D721Med (cell line): ENCODE measurements around the gene NUDT5.

Experiments
- DNase-seq: peaks from one replicate; pipeline ENCODE4 v3.0.0; 2011; ENCODE audit warnings: low spot score; ENCODE audit not compliant: insufficient read length
- FAIRE-seq: peaks from 2 replicates; lab custom pipeline; 2011; peaks lifted over from hg19 to GRCh38; lab: Jason Lieb, UNC
- CTCF ChIP-seq: IDR thresholded peaks from 2 replicates; pipeline ENCODE4 v1.5.1; 2012; ENCODE audit warnings: mild to moderate bottlenecking, control low read depth; ENCODE audit not compliant: insufficient read depth; ENCODE audit errors: missing control alignments

Gene NUDT5

GRCh38 chr10:12191715-12192114 is 4.0 kb downstream of the NUDT5 start:
- DNase-seq (no peak), FAIRE-seq (no peak)
- no peak for TF ChIP-seq CTCF

- FAIRE-seq: no peak
- no peak for DNase-seq
- TF ChIP-seq CTCF: no peak
Measured at GRCh38 chr10:12189426-12189825, 6.3 kb downstream of the NUDT5 start.

- TF ChIP-seq CTCF: no peak
- no peak for DNase-seq
Measured at GRCh38 chr10:12188656-12189055, 7.0 kb downstream of the NUDT5 start.

GRCh38 chr10:12187321-12187905 is 8.3 kb downstream of the NUDT5 start:
- no peak for TF ChIP-seq CTCF
- no peak for DNase-seq
- FAIRE-seq: no peak

More at GRCh38 chr10:12188656-12189055, 7.0 kb downstream of the NUDT5 start:
- no peak for FAIRE-seq

GRCh38 chr10:12186323-12186722 is 9.4 kb downstream of the NUDT5 start:
- FAIRE-seq (no peak), DNase-seq (no peak)
- TF ChIP-seq CTCF: no peak

GRCh38 chr10:12184165-12184564 is 11.5 kb downstream of the NUDT5 start:
- DNase-seq: no peak
- no peak for FAIRE-seq
- no peak for TF ChIP-seq CTCF

- DNase-seq (no peak), FAIRE-seq (no peak)
- TF ChIP-seq CTCF: no peak
Measured at GRCh38 chr10:12181065-12181775, 14.5 kb downstream of the NUDT5 start.
